MCF 10A (cell line): ENCODE measurements around the gene ADAM10. TPM values are rescaled to one million over a fixed set of nuclear protein-coding genes. Genes with fewer than 3 reads are reported as not detected.

Experiments
- BruUV-seq: library from RNA; stranded (reverse); fragments of 400-500 nt; replicated peaks from 2 replicates; lab custom pipeline; 2021; lab: Mats Ljungman, UMichigan
- CTCF ChIA-PET: fragments of 300-600 bp; sonication (Branson Sonifier 250); formaldehyde crosslinking; extraction: SDS; loops from one replicate; lab custom pipeline; 2021; ENCODE audit warnings: antibody characterized with exemption, inconsistent platforms; lab: Yijun Ruan, JAX
- POLR2A ChIA-PET: fragments of 300-600, 350-650 bp; sonication (Branson Sonifier 250); formaldehyde crosslinking; extraction: SDS; loops from one replicate; lab custom pipeline; 2020; ENCODE audit warnings: antibody characterized with exemption, inconsistent platforms; lab: Yijun Ruan, JAX
- DNase-seq: peaks from one replicate; pipeline ENCODE4 v3.0.0-alpha.2; 2018; ENCODE audit not compliant: unreplicated experiment
- H3K27ac Mint-ChIP-seq: one replicate; pipeline ENCODE4 v1.8.0; 2022; ENCODE audit warnings: mild to moderate bottlenecking, low read depth, mixed read lengths; ENCODE audit not compliant: unreplicated experiment
- H3K27me3 Mint-ChIP-seq: one replicate; pipeline ENCODE4 v1.8.0; 2022; ENCODE audit warnings: mixed read lengths; ENCODE audit not compliant: insufficient read depth, unreplicated experiment
- H3K36me3 Mint-ChIP-seq: one replicate; pipeline ENCODE4 v1.8.0; 2022; ENCODE audit warnings: mild to moderate bottlenecking, moderate library complexity, mixed read lengths; ENCODE audit not compliant: insufficient read depth, unreplicated experiment
- H3K4me1 Mint-ChIP-seq: one replicate; pipeline ENCODE4 v1.8.0; 2022; ENCODE audit warnings: mixed read lengths; ENCODE audit not compliant: insufficient read depth, unreplicated experiment
- H3K4me3 Mint-ChIP-seq: one replicate; pipeline ENCODE4 v1.8.0; 2022; ENCODE audit warnings: mild to moderate bottlenecking, moderate library complexity, mixed read lengths; ENCODE audit not compliant: unreplicated experiment
- H3K9me3 Mint-ChIP-seq: one replicate; pipeline ENCODE4 v1.8.0; 2022; ENCODE audit warnings: mixed read lengths; ENCODE audit not compliant: unreplicated experiment
- CTCF ChIP-seq: fragments of 200-600 bp; IDR thresholded peaks from one replicate; pipeline ENCODE4 v1.8.0; 2022; ENCODE audit warnings: antibody characterized with exemption, mild to moderate bottlenecking; ENCODE audit not compliant: unreplicated experiment
- intact Hi-C: fragments of 100-400 bp; cut with micrococcal nuclease; formaldehyde crosslinking; loops from 2 replicates; pipeline ENCODE4 v1.14.1; 2022
- total RNA-seq: library from RNA; stranded (reverse); gene quantifications from 2 replicates; pipeline ENCODE4 v1.2.3, GENCODE V29; 2022

ADAM10 gene
- total RNA-seq, 1 experiment from 2014 or later, result 87.5 TPM

DNA sequence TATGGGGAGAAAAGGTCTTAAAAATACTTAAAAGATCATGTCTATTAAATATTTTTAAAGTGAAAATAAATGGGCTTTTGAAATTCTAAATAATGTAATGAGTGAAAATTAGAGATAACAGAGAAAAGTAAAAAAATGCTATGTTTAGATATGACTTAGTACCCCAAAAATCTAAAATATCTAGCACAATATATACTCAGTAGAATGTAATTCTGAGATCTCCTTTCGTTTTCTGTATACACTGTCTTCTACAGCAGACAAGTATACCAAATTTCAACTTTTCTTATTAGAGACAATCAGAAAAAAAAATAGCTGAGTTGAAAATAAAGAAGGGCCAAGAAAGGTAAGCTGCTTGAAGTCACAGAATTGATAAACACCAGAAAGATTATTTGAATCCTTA is 140.8 kb downstream of the ADAM10 start:
- no TSS peak for BruUV-seq
- Mint-ChIP-seq H3K4me3 (no peak overlapping the region), H3K9me3 (peaks cover 6% of the 10 kb centered on the region)

GRCh38 chr15:58608129-58608590 is 141.3 kb downstream of the ADAM10 start:
- no TSS peak for BruUV-seq
- H3K4me3 Mint-ChIP-seq, result no peak overlapping the region
- no peak for DNase-seq
- H3K36me3 Mint-ChIP-seq, result peaks cover 34% of the 10 kb centered on the region
- H3K4me1 Mint-ChIP-seq, result no peaks in the 10 kb centered on the region
- CTCF ChIA-PET, result no interaction called here
- intact Hi-C loops, result no loop called here
- no peak overlapping the region for H3K27ac Mint-ChIP-seq
- peaks cover under 1% of the 10 kb centered on the region for H3K9me3 Mint-ChIP-seq
- POLR2A ChIA-PET, result no interaction called here
- no peaks in the 10 kb centered on the region for H3K27me3 Mint-ChIP-seq
- TF ChIP-seq CTCF, result no peak

More for the DNA sequence above, 140.8 kb downstream of the ADAM10 start:
- DNase-seq, result no peak
- POLR2A ChIA-PET, result interaction anchor here (0.6 kb wide), 1 partner anchor 277 kb away, joined by 3 read pairs; no protein-coding TSS in a partner anchor
- no peak for TF ChIP-seq CTCF
- intact Hi-C loops, result no loop called here
- Mint-ChIP-seq H3K27ac (no peak overlapping the region), H3K4me1 (no peaks in the 10 kb centered on the region), H3K36me3 (peaks cover 34% of the 10 kb centered on the region), H3K27me3 (no peaks in the 10 kb centered on the region)
- CTCF ChIA-PET, result no interaction called here

DNA sequence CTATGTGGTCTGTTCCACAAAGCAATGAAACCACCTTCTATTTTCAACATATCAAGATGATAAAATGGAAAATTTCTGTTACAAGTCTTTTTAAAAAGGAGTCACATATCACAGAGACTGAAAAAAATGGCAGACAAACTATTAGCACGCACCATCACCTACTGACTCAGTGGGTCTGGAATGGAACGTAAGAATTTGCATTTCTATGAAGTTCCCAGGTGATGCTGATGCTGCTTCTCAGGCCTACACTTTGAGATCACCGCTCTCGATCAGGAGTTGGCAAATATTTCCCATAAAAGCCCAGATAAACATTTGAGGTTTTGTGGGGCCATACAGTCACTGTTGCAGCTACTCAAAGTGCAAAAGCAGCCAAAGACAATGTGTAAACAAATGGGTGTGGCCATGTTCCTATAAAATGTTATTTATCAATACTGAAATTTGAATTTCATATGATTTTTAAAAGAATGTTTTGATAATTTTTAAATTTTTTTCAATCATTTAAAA is 142.9 kb downstream of the ADAM10 start:
- intact Hi-C loops, result no loop called here
- POLR2A ChIA-PET, result interaction anchor here (0.6 kb wide), 1 partner anchor 8 kb away, joined by 3 read pairs; no protein-coding TSS in a partner anchor
- no peaks in the 10 kb centered on the region for H3K27me3 Mint-ChIP-seq
- H3K4me3 Mint-ChIP-seq, result no peak overlapping the region
- H3K27ac Mint-ChIP-seq, result no peak overlapping the region
- TF ChIP-seq CTCF, result no peak
- H3K36me3 Mint-ChIP-seq, result peaks cover 33% of the 10 kb centered on the region
- DNase-seq, result no peak
- H3K4me1 Mint-ChIP-seq, result no peaks in the 10 kb centered on the region
- CTCF ChIA-PET, result no interaction called here
- BruUV-seq, result no TSS peak
- no peaks in the 10 kb centered on the region for H3K9me3 Mint-ChIP-seq

DNA sequence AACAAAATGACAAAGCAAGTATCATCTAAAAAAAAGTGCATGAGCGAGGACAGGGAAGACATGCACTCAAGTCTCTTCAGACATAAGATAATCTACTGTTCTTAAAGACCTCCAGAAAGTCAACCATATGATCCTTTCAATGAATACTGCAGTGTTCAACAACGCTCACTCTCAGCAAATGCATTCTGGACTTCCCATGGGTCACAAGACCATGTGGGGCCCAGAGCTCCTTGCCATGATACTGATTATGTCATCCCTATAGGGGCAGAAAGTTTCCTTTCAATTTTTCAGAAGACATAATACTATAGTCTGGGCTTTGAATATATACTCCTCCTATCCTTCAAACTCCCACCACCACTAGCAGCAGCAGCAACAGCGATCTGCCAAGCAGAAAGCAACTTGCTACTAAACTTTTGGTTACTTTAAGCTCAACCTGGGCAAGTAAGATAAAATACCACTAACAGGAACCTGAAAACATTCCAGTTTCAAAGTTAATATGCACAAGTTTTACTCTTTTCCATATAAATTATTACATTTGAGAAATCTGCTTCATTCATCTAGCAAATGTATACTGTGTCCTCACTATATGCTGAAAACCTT is 143.5 kb downstream of the ADAM10 start:
- no peak overlapping the region for H3K27ac Mint-ChIP-seq
- TF ChIP-seq CTCF, result no peak
- POLR2A ChIA-PET, result interaction anchor here (0.6 kb wide), 1 partner anchor 9 kb away, joined by 3 read pairs; no protein-coding TSS in a partner anchor
- no peaks in the 10 kb centered on the region for H3K4me1 Mint-ChIP-seq
- H3K36me3 Mint-ChIP-seq, result peaks cover 30% of the 10 kb centered on the region
- no peaks in the 10 kb centered on the region for H3K27me3 Mint-ChIP-seq
- CTCF ChIA-PET, result no interaction called here
- no peak overlapping the region for H3K4me3 Mint-ChIP-seq
- intact Hi-C loops, result no loop called here
- H3K9me3 Mint-ChIP-seq, result no peaks in the 10 kb centered on the region
- no TSS peak for BruUV-seq
- no peak for DNase-seq
